ENCODE data around the gene SOX1.

DNA sequence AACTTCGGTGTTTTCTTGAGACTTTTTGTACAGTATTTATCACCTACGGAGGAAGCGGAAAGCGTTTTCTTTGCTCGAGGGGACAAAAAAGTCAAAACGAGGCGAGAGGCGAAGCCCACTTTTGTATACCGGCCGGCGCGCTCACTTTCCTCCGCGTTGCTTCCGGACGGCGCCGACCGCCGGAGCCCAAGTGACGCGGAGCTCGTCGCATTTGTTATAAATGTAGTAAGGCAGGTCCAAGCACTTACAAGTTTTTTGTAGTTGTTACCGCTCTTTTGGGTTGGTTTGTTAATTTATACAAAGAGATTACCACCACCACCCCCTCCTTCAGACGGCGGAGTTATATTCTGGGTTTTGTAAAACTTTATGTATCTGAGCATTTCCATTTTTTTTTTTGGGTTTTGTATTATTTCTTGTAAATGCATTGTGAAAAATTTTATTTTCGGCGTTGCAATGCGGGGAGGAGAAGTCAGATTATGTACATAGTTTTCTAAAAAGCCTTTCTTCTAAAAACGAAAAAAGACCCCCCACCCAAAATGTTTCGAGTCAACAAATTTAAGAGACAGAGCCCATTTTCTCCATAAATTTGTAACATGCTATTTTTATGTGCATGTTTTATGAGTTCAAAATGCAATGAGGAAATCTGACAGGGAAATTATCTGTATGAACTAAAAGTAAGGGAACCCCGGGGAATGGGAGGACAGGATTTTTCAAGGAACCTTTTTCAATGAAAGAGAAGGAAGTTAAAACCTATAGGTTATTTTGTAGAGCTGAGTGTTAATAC is 2.3 kb downstream of the SOX1 start:
- TF ChIP-seq, protein P1, sequence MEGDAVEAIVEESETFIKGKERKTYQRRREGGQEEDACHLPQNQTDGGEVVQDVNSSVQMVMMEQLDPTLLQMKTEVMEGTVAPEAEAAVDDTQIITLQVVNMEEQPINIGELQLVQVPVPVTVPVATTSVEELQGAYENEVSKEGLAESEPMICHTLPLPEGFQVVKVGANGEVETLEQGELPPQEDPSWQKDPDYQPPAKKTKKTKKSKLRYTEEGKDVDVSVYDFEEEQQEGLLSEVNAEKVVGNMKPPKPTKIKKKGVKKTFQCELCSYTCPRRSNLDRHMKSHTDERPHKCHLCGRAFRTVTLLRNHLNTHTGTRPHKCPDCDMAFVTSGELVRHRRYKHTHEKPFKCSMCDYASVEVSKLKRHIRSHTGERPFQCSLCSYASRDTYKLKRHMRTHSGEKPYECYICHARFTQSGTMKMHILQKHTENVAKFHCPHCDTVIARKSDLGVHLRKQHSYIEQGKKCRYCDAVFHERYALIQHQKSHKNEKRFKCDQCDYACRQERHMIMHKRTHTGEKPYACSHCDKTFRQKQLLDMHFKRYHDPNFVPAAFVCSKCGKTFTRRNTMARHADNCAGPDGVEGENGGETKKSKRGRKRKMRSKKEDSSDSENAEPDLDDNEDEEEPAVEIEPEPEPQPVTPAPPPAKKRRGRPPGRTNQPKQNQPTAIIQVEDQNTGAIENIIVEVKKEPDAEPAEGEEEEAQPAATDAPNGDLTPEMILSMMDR (conservative IDR thresholded peaks at IDR 0.05; ENCODE audit: low read length): no peak
- no peak for TF ChIP-seq EZH2phosphoT487 (IDR thresholded peaks at IDR 0.05; ENCODE audit: borderline replicate concordance, low read depth, low read length)

Measured in OCI-LY7 (cell line).